ENCODE data around the gene NTRK2. TPM values are rescaled to one million over a fixed set of nuclear protein-coding genes. Genes with fewer than 3 reads are reported as not detected.

Gene NTRK2
- total and polyA plus RNA-seq, 4 donors: 0.26 to 1.4 (median 0.56) TPM

DNA sequence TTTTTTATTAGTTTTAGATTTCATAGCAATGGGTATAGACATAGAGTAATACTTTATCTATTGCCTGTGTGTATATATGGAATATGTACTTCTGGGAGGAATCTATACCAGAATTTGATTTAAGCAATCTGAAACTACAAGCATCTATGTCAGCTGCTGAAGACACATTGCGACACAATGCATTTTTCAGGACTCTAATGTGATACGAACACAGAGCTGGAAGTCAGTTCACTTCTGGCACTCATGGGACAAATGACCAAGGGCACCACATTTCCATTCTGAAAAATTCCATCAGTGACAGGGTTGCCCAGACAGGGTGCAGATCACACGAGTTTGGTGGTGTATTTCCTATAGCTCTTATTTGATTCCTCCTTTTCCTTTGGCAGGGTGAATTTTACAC lies 259.5 kb downstream of the NTRK2 start:
- TF ChIP-seq, protein P1, sequence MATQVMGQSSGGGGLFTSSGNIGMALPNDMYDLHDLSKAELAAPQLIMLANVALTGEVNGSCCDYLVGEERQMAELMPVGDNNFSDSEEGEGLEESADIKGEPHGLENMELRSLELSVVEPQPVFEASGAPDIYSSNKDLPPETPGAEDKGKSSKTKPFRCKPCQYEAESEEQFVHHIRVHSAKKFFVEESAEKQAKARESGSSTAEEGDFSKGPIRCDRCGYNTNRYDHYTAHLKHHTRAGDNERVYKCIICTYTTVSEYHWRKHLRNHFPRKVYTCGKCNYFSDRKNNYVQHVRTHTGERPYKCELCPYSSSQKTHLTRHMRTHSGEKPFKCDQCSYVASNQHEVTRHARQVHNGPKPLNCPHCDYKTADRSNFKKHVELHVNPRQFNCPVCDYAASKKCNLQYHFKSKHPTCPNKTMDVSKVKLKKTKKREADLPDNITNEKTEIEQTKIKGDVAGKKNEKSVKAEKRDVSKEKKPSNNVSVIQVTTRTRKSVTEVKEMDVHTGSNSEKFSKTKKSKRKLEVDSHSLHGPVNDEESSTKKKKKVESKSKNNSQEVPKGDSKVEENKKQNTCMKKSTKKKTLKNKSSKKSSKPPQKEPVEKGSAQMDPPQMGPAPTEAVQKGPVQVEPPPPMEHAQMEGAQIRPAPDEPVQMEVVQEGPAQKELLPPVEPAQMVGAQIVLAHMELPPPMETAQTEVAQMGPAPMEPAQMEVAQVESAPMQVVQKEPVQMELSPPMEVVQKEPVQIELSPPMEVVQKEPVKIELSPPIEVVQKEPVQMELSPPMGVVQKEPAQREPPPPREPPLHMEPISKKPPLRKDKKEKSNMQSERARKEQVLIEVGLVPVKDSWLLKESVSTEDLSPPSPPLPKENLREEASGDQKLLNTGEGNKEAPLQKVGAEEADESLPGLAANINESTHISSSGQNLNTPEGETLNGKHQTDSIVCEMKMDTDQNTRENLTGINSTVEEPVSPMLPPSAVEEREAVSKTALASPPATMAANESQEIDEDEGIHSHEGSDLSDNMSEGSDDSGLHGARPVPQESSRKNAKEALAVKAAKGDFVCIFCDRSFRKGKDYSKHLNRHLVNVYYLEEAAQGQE (IDR thresholded peaks at IDR 0.05): no peak
- TF ChIP-seq RAD21 (IDR thresholded peaks at IDR 0.05): no peak
- TF ChIP-seq FOXA2 (IDR thresholded peaks at IDR 0.05): no peak
- TF ChIP-seq SP1 (IDR thresholded peaks at IDR 0.05): no peak
- TF ChIP-seq, protein P2, sequence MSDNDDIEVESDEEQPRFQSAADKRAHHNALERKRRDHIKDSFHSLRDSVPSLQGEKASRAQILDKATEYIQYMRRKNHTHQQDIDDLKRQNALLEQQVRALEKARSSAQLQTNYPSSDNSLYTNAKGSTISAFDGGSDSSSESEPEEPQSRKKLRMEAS (IDR thresholded peaks at IDR 0.05): no peak
- TF ChIP-seq YY1 (IDR thresholded peaks at IDR 0.05): no peak
- TF ChIP-seq, protein P3, sequence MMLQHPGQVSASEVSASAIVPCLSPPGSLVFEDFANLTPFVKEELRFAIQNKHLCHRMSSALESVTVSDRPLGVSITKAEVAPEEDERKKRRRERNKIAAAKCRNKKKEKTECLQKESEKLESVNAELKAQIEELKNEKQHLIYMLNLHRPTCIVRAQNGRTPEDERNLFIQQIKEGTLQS (IDR thresholded peaks at IDR 0.05): no peak
- no peak for TF ChIP-seq TAF1 (conservative IDR thresholded peaks at IDR 0.05)
- no peak for TF ChIP-seq NR2F2 (IDR thresholded peaks at IDR 0.05)
- no peak for TF ChIP-seq EGR1 (IDR thresholded peaks at IDR 0.05; ENCODE audit: low read depth in 2 of 2)
- 72% methylated on average over 3 of the region's 3 CpGs for WGBS
- H3K36me3 ChIP-seq (ENCODE audit: control insufficient read depth in 4 of 4, insufficient read depth in 3 of 4, low read depth in 1 of 4, low read length in 3 of 4): no peaks in the 10 kb centered on the region
- no peaks in the 10 kb centered on the region for H3K9me3 ChIP-seq (ENCODE audit: control insufficient read depth in 4 of 4, low read length in 3 of 4)
- H3K27me3 ChIP-seq (ENCODE audit: control insufficient read depth in 4 of 4, insufficient read depth in 4 of 4, low read length in 3 of 4): no peaks in the 10 kb centered on the region
- H3K9ac ChIP-seq (ENCODE audit: low read depth in 1 of 2, low read length in 2 of 2): no peak overlapping the region
- H3K4me3 ChIP-seq (ENCODE audit: low read depth in 1 of 3, low read length in 3 of 3): no peak overlapping the region
- H3K27ac ChIP-seq (ENCODE audit: low read depth in 1 of 2, low read length in 2 of 2): no peak overlapping the region
- H3K4me1 ChIP-seq (ENCODE audit: control insufficient read depth in 4 of 4, insufficient read depth in 4 of 4, low read length in 3 of 4): no peaks in the 10 kb centered on the region
- no peak for DNase-seq (ENCODE audit: low spot score)

DNA sequence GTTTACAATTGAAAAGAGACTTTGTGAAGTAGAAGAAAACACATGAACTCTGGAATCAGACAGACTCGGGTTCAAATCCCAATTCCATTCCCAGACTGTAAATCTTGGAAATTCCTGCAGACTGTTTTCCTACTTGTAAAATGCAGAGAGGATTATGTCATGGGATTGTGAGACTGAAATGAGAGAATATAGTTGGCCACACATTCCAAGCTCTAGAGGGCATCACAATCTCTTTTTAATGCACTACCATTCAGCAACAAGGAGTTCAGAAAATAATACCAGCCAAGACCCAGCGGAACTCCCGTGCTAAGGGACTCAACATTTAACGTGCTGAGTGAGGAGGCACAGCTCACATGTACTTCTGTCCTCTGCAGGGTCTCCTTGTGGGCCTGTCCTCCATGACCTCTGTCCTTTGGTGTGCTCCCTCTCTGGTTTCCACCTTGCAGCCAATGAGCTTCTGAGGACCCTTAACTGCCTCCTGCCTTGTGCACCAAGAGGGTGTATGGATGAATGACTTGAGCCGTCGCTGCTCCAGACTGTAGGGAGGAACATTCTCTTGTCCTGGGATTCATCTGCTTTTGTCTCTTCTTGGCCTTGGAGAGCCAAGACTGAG lies 263.5 kb downstream of the NTRK2 start:
- no peaks in the 10 kb centered on the region for H3K9me3 ChIP-seq (ENCODE audit: control insufficient read depth in 4 of 4, low read length in 3 of 4)
- H3K4me1 ChIP-seq (ENCODE audit: control insufficient read depth in 4 of 4, insufficient read depth in 4 of 4, low read length in 3 of 4): no peaks in the 10 kb centered on the region
- DNase-seq (ENCODE audit: low spot score): no peak
- no peaks in the 10 kb centered on the region for H3K36me3 ChIP-seq (ENCODE audit: control insufficient read depth in 4 of 4, insufficient read depth in 3 of 4, low read depth in 1 of 4, low read length in 3 of 4)
- H3K27ac ChIP-seq (ENCODE audit: low read depth in 1 of 2, low read length in 2 of 2): no peak overlapping the region
- H3K9ac ChIP-seq (ENCODE audit: low read depth in 1 of 2, low read length in 2 of 2): no peak overlapping the region
- TF ChIP-seq NR2F2 (IDR thresholded peaks at IDR 0.05) (no peak), TAF1 (conservative IDR thresholded peaks at IDR 0.05) (no peak), GABPA (IDR thresholded peaks at IDR 0.05 in 1 of 2, conservative IDR thresholded peaks at IDR 0.05 in 1 of 2) (no peak), YY1 (IDR thresholded peaks at IDR 0.05) (no peak), JUND (IDR thresholded peaks at IDR 0.05) (no peak), FOXA2 (IDR thresholded peaks at IDR 0.05) (no peak), HNF4G (IDR thresholded peaks at IDR 0.05) (no peak)
- TF ChIP-seq, protein P4, sequence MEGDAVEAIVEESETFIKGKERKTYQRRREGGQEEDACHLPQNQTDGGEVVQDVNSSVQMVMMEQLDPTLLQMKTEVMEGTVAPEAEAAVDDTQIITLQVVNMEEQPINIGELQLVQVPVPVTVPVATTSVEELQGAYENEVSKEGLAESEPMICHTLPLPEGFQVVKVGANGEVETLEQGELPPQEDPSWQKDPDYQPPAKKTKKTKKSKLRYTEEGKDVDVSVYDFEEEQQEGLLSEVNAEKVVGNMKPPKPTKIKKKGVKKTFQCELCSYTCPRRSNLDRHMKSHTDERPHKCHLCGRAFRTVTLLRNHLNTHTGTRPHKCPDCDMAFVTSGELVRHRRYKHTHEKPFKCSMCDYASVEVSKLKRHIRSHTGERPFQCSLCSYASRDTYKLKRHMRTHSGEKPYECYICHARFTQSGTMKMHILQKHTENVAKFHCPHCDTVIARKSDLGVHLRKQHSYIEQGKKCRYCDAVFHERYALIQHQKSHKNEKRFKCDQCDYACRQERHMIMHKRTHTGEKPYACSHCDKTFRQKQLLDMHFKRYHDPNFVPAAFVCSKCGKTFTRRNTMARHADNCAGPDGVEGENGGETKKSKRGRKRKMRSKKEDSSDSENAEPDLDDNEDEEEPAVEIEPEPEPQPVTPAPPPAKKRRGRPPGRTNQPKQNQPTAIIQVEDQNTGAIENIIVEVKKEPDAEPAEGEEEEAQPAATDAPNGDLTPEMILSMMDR (IDR thresholded peaks at IDR 0.05; ENCODE audit: low read depth, low read length, missing input control): no peak
- TF ChIP-seq, protein P2 (IDR thresholded peaks at IDR 0.05): no peak
- TF ChIP-seq, protein P1 (IDR thresholded peaks at IDR 0.05): no peak
- H3K27me3 ChIP-seq (ENCODE audit: control insufficient read depth in 4 of 4, insufficient read depth in 4 of 4, low read length in 3 of 4): no peaks in the 10 kb centered on the region
- WGBS: 78% methylated on average over 6 of the region's 6 CpGs
- no peak overlapping the region for H3K4me3 ChIP-seq (ENCODE audit: low read depth in 1 of 3, low read length in 3 of 3)
